GM18499 (cell line): Measurements from ENCODE around the gene RNF125.
A peak's percentile ranks its signal among the peaks of the same experiment; 100 is the strongest.
"Not testable (repeated sequence)": the region's sequence is repeated elsewhere in the genome, so short reads cannot be mapped to it uniquely, and the experiment has no call there.

Experiments used
- ATAC-seq: cut with Tn5 transposase; IDR thresholded peaks from one replicate; pipeline ENCODE4 v1.9.1; 2021; ENCODE audit warnings: moderate number of reproducible peaks; ENCODE audit not compliant: insufficient read depth, unreplicated experiment

RNF125 gene

GRCh38 chr18:32083781-32084180, 65.2 kb downstream of the RNF125 start:
- ATAC-seq = no peak

GRCh38 chr18:32086881-32087280, 68.3 kb downstream of the RNF125 start:
- no peak for ATAC-seq

GRCh38 chr18:32090831-32091230, 72.2 kb downstream of the RNF125 start:
- ATAC-seq = not testable (repeated sequence)

- ATAC-seq = no peak
Observed at GRCh38 chr18:32091325-32091723, 72.7 kb downstream of the RNF125 start.

GRCh38 chr18:32091724-32092421, 73.2 kb downstream of the RNF125 start, which contains the start of gene RNF138:
RNF138 (plus strand) TSS chr18:32091874; CDS start chr18:32092777, 903 bp downstream.
- peak; percentile 43 for ATAC-seq

GRCh38 chr18:32092422-32093101, 73.9 kb downstream of the RNF125 start:
- ATAC-seq = peak; percentile 42

GRCh38 chr18:32093102-32093511, 74.5 kb downstream of the RNF125 start:
- peak; percentile 29 for ATAC-seq

GRCh38 chr18:32093523-32093922, 74.9 kb downstream of the RNF125 start:
- ATAC-seq = peak; percentile 0

- ATAC-seq = no peak
Observed at GRCh38 chr18:32095192-32095899, 76.7 kb downstream of the RNF125 start.

GRCh38 chr18:32095900-32096229, 77.2 kb downstream of the RNF125 start:
- no peak for ATAC-seq

- no peak for ATAC-seq
Observed at GRCh38 chr18:32096946-32097345, 78.3 kb downstream of the RNF125 start.

GRCh38 chr18:32104516-32104915, 85.9 kb downstream of the RNF125 start:
- ATAC-seq = no peak

- ATAC-seq = no peak
Observed at GRCh38 chr18:32110005-32110404, 91.4 kb downstream of the RNF125 start.

GRCh38 chr18:32111706-32112105, 93.1 kb downstream of the RNF125 start:
- ATAC-seq = no peak

- no peak for ATAC-seq
Observed at GRCh38 chr18:32112826-32113225, 94.2 kb downstream of the RNF125 start.

GRCh38 chr18:32114293-32114942, 95.8 kb downstream of the RNF125 start:
- ATAC-seq = no peak

GRCh38 chr18:32122039-32122438, 103.4 kb downstream of the RNF125 start:
- ATAC-seq = no peak
